IPS-18c (cell line): Measurements from ENCODE around the gene GRAP.
"Not testable (repeated sequence)": the region's sequence is repeated elsewhere in the genome, so short reads cannot be mapped to it uniquely, and the experiment has no call there.

Source experiments
- H3K4me3 ChIP-seq: 2 replicates; pipeline ENCODE4 v1.7.0; 2013; ENCODE audit warnings: low read depth, mild to moderate bottlenecking, low read length, moderate library complexity; ENCODE audit not compliant: insufficient read depth
- H3K9me3 ChIP-seq: one replicate; pipeline ENCODE4 v1.6.1; 2013; ENCODE audit warnings: mild to moderate bottlenecking, low read length, moderate library complexity; ENCODE audit not compliant: control insufficient read depth, insufficient read depth

Gene GRAP

DNA sequence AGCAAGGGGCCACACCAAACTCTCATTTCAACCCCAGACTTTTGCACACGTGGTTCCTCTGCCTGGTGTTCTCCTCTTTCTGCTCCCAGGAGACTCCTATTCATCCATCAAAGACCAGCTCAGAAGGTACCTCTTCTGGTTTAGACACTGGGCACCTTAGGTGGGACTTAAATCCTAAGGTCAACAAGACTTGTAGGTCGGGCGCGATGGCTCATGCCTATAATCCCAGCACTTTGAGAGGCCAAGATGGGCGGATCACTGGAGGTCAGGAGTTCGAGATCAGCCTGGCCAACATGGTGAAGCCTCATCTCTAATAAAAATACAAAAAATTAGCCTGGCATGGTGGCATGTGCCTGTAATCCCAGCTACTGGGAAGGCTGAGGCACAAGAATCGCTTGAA is 753 bp upstream of the GRAP start:
- not testable (repeated sequence) for H3K9me3 ChIP-seq, H3K4me3 ChIP-seq

DNA sequence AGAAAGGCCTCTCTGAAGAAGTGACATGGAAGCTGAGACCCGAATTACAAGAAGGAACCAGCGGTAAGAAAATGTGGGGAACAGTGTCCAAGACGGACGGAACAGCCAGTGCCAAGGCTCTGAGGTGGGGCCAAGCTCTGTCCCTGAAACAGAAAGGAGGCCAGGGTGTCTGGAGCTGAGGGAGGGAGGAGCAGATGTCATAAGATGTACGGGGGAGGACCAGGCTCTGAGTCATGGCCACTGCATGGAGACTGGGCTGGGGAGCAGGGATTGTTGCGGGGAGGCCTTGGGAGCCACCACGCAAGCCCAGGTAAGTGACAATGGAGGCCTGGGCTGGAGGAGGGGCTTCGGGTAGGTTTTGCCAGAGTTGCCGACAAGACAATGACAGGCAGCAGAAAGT is 2.1 kb downstream of the GRAP start:
- not testable (repeated sequence) for H3K9me3 ChIP-seq, H3K4me3 ChIP-seq

DNA sequence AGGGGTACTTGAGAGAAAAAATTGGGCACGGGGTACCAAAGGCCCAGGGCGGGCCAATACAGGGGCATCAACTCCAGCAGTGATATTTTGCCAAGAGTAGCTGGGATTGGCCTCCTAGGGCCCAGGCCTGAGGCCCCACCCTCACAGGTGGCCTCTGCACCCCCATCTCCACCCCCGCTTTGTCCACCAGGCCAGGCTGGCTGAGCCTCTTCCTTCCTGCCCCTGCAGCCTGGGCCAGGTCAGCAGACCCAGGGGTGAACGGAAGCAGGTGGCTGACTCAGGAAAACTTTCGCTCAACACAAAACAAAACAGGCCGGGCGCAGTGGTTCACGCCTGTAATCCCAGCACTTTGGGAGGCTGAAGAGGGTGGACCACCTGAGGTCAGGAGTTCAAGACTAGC is 3.7 kb downstream of the GRAP start:
- not testable (repeated sequence) for H3K9me3 ChIP-seq, H3K4me3 ChIP-seq

DNA sequence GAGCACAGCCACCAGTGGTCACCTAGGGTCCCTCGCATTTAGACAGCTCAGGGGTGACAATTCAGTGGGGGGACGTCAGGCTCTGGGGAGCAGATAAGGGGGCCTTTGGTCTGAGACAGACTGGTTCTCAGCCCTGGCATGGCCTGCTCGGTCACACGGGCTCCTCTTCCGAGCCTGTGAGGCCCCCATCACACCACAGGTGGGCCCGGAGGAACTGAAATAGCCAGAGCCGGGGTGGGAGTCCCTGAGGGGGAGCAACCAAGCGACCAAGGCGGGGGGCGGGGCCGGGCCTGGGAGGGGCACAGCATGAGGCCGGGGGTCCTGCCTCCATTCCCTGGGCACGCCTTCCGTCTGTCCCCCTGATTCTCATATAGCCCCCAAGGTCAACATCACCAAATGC is 4.4 kb downstream of the GRAP start:
- H3K9me3 ChIP-seq, H3K4me3 ChIP-seq: not testable (repeated sequence)

DNA sequence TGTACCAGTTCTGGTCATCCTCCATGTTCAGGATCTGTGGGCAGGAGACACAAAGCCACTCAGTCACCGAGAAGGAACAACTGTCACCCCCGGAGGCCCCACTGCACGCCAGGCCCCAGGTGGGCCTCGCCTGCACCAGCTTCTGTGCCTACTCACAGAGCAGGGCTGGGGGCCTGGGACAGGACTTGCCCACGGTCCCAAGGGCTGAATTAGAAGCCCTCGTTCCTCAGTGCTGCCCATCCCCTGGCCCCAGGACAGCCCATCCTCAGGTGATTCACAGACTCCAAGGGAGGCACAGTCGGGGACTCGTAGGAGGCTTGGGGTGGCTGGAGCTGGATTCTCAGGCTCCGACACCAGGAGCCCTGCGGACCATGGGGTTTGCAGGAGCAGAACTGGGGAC is 4.9 kb downstream of the GRAP start:
- not testable (repeated sequence) for H3K9me3 ChIP-seq, H3K4me3 ChIP-seq

DNA sequence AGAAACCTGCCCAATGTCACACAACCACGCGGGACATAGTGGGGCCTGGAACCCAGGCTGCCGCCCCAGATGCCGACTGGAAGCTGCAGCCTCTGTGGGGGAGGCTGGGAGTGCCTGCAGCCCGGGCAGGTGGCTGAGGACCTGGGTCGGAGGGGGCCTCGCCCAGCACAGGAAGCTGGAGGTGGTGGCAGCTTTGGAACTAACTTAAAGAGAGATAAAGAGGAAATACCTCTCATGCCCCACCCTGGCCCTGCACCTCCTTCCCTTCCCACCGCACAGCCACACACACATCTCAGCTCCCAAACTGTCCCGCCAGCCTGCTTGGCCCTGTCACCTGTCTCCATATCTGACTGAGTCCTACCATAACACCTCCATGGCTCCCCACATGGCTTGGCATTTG is 6.4 kb downstream of the GRAP start:
- not testable (repeated sequence) for H3K9me3 ChIP-seq, H3K4me3 ChIP-seq

DNA sequence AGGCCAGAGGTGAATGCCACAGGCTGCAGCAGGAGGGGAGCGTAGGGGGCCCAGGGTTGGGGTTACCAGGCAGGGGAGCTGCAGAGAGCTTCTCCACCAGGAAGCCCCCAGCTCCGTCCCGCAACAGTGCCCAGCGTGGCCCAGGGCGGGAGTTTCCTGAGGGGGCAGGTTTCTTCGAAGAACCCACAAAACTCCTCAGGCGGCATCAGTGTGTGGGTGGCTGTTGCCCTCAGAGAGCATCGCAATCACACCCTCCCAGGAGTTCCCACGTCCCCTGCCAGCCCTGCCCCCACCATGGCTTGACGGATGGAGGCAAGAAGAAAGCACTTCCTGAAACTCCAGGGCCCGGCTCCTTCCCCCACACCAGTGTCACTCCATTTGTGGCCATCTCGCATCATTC is 8.0 kb downstream of the GRAP start:
- H3K9me3 ChIP-seq, H3K4me3 ChIP-seq: not testable (repeated sequence)

DNA sequence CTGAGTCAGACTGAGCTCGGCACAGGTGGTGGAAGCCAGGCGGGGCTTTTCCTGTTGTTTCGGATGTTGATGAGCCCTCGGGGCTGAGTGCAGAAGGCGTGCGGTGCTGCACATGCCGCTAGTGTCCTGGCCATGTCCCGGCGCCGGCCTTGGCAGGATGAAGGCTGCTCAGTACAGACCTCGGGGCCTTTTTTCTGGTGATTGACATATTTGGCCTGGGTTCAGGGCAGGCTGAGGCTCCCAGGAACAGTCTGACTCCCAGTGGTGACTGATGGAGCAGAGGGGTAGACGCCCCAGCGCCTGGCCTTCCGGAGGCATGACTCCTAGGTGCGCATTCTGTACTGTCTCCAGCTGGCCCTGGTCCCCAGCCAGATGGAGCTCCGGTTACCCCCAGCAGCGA is 8.8 kb downstream of the GRAP start:
- H3K4me3 ChIP-seq, H3K9me3 ChIP-seq: not testable (repeated sequence)

DNA sequence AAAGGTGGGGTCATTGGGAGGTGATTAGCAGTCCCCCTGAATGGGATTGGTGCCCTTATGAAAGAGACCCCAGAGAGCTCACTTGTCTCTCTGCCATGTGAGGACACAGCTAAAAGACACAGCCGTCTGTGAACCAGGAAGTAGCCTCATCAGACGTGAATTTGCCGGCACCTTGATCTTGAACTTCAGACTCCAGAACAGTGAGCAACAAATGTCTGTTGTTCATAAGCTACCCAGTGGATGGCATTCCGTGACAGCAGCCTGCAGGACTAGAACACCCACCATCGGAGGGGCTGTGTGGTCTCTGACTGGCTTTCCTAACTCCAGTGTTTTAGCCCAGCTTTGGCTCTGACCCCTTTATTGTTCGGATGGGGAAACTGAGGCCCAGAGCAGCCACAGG is 9.2 kb downstream of the GRAP start:
- H3K9me3 ChIP-seq, H3K4me3 ChIP-seq: not testable (repeated sequence)

DNA sequence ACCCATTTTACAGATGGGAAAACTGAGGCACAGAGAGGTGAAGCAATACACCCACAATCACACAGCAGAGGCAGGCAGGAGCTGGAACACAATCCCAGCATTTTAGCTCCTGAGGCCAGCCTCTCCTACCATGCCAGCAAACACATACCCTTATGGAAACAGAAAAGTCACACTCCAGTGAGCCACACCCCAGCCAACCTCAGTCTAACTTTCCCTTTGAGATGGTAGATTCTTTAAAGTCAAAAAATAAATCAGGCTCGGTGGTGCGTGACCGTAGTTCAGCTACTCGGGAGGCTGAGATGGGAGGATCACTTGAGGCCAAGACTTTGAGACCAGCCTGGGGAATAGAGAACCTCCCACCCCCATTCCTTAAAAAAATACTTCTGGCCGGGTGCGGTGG is 10.6 kb downstream of the GRAP start:
- H3K9me3 ChIP-seq, H3K4me3 ChIP-seq: not testable (repeated sequence)

DNA sequence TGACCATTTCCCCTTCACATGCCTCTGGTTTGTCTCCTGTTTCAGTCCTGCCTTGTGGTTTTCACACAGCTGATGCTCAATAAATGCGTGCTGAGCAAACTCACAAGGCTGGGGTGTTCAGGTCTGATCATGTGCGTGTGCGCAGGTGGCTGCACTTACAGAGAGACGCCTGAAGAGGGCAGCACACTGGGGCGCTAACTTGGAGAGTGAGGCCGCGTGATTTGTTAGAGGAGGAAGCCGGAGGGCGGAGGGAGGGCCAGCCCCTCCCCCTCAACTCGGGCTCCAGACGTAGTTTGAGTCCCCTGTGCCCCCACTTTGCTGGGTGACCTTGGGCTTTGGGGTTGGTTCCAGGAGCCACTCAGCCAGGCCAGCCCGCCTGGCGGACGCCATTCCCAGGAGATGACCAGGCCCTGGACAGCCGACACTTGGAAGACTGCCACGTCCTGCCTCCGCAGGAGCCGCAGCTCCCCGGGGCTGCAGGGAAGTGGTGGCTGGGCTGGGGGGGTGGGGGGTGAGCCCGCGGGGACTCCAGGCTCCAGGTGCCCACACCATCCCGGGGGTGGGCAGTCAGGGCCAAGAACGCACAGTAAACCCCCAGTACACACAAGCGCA is 14.3 kb downstream of the GRAP start:
- H3K4me3 ChIP-seq, H3K9me3 ChIP-seq: not testable (repeated sequence)

DNA sequence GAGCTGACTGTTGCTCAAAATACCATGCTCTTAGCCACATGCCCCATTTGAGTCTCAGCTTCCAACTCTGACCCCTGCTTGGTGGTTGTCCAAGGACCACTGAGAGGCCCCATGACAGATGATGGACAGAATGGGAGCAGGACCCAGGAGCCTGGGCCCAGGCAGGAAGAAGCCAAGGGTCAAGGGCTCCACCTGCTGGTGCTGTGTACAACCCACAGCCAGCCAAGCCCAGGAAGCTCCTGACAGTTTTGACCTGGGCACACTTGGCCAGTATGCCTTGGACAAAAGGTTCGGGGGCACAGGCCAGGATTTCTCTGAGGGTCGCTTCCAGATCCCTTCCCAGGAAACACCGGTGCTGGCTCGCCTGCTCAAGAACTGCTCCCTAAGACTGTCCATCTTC is 15.0 kb downstream of the GRAP start:
- H3K4me3 ChIP-seq, H3K9me3 ChIP-seq: not testable (repeated sequence)

DNA sequence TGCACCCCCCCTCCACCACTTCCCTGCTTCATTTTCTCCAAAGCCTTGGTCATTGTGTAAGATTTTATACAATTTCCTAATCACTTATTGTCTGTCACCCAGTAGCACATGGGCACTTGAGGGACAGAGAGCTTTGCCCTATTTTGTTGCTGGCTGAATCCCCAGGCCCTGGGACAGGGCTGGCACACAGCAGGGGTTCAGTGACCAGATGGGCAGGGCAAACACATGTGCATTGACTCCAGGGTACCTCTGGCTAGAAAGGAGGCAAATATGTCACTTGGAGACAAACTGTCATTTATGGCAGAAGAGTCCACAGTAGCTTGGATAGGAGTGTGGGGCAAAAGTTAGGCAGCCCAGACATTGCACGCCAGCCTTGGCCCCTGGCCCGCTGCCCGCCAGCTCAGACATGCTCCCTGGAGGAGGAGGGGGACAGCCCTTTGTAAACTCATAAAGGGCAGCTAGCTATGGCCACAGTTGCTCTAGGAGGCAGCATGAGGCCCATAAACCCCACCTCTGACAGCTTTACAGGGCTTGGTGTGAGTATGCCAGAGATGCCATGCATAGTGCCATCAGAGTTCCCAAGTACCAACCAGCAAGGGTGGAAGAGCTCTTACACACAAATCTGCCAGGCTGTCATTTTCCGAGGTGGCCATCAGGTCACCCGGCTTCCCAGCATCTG is 15.8 kb downstream of the GRAP start:
- H3K9me3 ChIP-seq, H3K4me3 ChIP-seq: not testable (repeated sequence)

DNA sequence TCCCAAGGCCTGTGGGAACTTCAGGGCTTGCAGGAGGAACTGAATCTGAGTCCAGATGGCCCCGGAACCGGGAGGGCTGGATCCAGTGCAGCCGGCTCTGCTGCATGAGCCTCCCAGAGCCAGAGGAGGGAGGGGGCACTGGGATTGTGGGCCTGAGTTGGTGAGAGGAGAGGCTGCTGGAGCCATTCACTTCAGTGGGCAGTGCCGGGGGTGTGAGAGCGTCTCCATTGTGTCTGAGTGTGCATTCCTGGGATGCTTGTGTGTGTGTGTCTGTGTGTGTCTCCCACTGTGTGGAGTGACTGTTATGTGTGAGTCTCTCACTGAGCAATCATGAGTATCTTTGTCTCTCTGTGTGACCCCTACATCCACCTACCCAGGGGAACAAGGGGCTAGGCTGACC is 17.0 kb downstream of the GRAP start:
- H3K9me3 ChIP-seq, H3K4me3 ChIP-seq: not testable (repeated sequence)

DNA sequence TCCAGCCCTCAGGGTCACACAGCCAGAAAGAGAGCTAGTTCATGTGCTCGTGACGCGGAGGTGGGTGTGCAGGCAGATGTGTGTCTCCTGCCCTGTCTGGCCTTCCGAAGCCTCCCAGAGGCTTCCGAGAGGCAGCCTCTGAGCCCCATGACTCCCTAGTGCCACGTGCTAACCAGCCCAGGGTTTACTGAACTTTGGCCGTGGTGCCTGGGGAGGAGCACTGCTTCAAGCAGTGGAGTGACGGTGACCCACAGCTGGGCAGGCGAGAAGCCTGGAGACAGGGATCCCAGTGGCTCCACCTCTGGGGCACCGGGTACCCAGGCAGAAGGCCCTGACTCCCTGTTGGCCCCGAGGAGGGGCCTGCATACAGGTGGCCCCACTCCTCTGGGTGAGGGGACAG is 18.1 kb downstream of the GRAP start:
- not testable (repeated sequence) for H3K4me3 ChIP-seq, H3K9me3 ChIP-seq

DNA sequence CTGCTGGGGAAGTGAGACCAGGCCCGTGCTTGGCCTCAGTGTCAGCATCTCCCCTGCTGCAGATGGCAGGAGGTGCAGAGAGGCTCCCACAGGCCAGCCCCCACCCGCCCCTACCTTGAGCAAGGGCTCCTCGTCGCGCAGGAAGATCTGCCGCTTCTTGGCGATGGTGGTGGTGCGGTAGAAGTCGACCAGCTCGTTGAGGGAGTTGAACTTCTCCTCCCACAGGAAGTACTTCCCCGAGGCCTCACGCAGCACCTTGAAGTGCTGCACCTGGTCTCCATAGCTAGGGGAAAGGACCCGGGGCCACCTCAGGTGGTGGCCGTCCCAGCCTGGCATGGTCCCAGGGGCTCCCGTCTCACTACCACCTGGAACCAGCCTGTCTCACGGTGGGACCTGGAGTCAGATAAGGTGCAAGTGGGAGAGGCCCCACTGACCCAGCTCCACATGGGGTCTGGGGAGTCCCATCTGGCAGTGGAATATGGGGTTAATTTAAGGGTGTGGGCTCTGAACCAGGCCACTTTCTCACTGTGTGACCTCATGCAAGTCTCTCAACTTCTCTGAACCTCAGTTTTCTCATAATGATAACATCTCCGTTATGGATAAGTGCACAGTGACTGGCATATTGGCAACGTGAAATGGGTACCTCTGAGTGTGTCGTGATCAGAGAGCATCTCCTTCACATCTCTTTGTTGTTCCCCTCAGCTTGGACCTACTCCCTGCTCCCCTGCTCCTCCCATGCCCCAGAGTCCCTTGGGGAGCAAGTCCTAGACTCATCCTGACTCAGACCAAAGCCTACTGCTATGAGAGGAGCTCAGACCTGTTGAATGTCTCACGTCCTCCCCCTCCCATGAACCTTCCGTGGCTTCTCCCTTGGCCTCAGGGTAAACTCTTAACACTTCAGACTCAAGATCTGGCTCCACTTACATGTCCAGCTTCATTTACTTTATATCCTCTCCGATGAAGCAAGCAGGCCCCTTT is 22.4 kb downstream of the GRAP start:
- Histone ChIP-seq H3K4me3 (no peak overlapping the region), H3K9me3 (no peaks in the 10 kb centered on the region)

DNA sequence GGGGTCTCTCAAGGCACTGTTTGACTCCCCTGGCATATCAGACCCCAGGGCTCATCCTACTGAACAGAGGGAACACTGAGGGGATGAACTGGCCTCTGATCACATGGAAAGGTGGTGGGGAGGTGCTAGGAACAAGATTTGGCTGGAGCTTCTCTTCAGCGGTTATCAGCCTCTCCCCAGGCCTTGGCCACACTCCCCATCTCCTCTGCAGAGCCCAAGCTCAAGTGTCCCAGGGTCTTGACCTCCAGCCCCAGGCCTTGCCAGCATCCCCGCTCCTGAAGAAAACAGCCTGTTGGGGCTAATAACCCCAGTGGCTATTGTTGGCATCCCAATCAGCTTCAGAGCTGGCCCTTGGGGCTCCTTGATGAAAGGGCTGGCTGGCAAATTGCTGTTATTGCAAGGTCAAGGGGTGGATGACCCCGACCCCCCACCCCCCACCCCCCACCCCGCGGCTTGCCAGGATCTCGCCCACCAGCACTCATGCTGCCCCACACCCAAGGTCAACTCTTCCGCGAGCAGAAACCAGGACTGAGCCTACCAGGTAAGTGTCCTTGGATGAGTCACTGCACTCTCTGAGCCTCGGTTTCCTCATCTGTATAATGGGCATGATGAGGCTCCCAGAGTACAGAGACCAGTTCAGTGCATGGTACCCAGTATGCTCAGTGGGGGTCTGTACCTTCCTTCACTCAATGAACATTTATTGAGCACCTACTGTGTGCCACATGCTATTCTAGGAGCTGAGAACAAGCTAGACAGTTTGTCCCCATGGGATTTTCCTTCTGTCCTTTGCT is 23.4 kb downstream of the GRAP start:
- no peaks in the 10 kb centered on the region for H3K9me3 ChIP-seq
- H3K4me3 ChIP-seq: no peak overlapping the region

DNA sequence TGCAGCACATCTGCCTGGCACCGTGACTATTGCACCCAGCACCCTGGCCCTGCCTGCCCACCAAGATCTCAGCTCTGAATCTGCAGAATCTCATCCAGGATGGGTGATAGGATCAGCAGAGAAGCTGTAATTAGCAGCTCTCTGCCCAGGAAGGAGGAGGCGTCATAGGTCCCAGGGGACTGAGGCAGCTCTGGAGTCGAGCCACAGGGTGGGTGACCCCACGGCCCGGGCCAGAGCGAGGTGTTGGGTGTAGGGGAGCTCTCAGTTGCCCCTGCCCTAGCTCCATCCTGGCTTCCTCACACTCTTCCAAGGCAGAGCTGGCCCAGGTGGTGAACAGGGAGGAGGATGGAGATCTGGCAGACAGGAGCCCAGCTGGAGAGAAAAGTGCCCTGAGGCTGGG is 24.0 kb downstream of the GRAP start:
- Histone ChIP-seq H3K9me3 (no peaks in the 10 kb centered on the region), H3K4me3 (no peak overlapping the region)
